Skeletal muscle tissue (tissue), 4 donors: ENCODE data around the gene CCDC6. TPM values are rescaled to one million over a fixed set of nuclear protein-coding genes. Genes with fewer than 3 reads are reported as not detected.
A peak's percentile ranks its signal among the peaks of the same experiment; 100 is the strongest.

ENCODE experiments used
- H3K27ac ChIP-seq: one replicate; pipeline ENCODE4 v1.7.0; 2013; ENCODE audit warnings: mild to moderate bottlenecking, low read depth, low read length, inconsistent platforms
- H3K27me3 ChIP-seq, 3 donors: one replicate each; pipeline ENCODE4 v1.7.0; 2013; ENCODE audit warnings: low read length in 3 of 3; ENCODE audit not compliant: control insufficient read depth in 3 of 3, insufficient read depth in 3 of 3
- H3K36me3 ChIP-seq, 3 donors: one replicate each; pipeline ENCODE4 v1.7.0; 2013; ENCODE audit warnings: low read length in 3 of 3; ENCODE audit not compliant: control insufficient read depth in 3 of 3, insufficient read depth in 3 of 3
- H3K4me1 ChIP-seq, 3 donors: one replicate each; pipeline ENCODE4 v1.7.0; 2013; ENCODE audit warnings: low read length in 3 of 3, mild to moderate bottlenecking in 3 of 3; ENCODE audit not compliant: control insufficient read depth in 3 of 3, insufficient read depth in 3 of 3
- H3K4me3 ChIP-seq, 3 donors: one replicate each; pipeline ENCODE4 v1.7.0; 2013; ENCODE audit warnings: low read length in 3 of 3
- H3K9ac ChIP-seq, 3 donors: one replicate each; pipeline ENCODE4 v1.7.0; 2013; ENCODE audit warnings: low read length in 3 of 3, mild to moderate bottlenecking in 3 of 3, moderate library complexity in 2 of 3, low read depth in 1 of 3
- H3K9me3 ChIP-seq, 3 donors: one replicate each; pipeline ENCODE4 v1.7.0; 2013; ENCODE audit warnings: low read length in 3 of 3; ENCODE audit not compliant: control insufficient read depth in 3 of 3
- total RNA-seq: library from RNA; depleted of rRNA; stranded (reverse); fragments of >200 nt; gene quantifications from one replicate; pipeline ENCODE4 v1.2.3, GENCODE V29; 2014
- donor health status: Osteomylitis.

Gene CCDC6
- total RNA-seq, 1 donor from 2014 or later: 24.5 TPM

DNA sequence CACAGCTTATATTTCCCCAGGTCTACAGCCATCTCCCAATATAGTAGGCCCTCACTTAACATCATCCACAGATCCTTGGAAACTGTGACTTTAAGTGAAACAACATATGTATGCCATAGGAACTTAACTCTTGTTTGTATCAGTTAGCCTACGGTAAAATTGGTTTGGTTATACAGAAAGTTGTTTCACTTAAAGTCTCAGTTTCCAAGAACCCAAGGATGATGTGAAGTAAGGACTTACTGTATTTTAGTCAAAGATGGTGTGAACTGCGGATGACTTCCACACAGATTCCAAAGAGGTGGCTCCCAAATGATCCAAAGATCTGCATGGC lies 96.7 kb downstream of the CCDC6 start:
- H3K9me3 ChIP-seq: no peaks in the 10 kb centered on the region
- no peak overlapping the region for H3K4me3 ChIP-seq
- H3K27me3 ChIP-seq: no peaks in the 10 kb centered on the region
- no peak overlapping the region for H3K9ac ChIP-seq
- H3K4me1 ChIP-seq: peaks cover 13 to 21% (median 14%) of the 10 kb centered on the region in 3 donors
- peaks cover 25 to 39% (median 31%) of the 10 kb centered on the region in 3 donors for H3K36me3 ChIP-seq
- no peak overlapping the region for H3K27ac ChIP-seq

DNA sequence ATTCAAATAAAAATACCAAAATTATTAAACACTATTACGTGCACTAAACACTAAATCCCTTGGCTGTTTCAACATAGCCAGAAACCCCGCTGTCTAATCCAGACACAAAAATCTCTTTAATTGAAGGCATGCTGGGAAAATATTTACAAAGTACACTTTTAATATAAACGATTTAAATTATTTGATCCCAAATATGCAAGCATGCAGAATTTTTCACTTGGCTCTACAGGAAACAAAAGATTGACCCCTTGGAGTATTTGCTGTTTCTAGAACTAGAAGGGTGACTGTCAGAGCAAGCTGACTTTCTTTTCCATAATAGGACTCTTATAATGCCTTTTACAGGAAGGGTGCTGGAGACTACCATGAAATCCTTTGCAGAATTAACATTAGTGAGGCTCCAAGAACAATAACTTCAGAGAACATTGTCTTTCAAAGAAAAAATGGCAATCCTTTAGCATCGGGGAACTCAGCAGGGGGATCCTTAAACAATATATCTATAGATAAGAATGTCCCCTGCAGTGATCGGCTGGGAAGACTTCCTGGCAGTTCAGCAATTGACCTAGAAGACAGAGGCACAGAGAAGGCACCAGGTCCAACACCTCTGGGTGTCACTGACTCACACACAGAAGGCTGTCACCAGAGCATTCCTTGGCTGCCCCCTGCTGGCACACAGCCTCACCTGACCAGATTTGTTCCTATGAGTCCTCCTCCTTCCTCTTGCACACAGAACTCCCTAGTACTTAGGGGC lies 97.3 kb downstream of the CCDC6 start:
- Histone ChIP-seq H3K27me3 (no peaks in the 10 kb centered on the region), H3K4me1 (peaks cover 13 to 21% (median 14%) of the 10 kb centered on the region in 3 donors), H3K9me3 (no peaks in the 10 kb centered on the region), H3K27ac (no peak overlapping the region), H3K4me3 (no peak overlapping the region), H3K9ac (no peak overlapping the region), H3K36me3 (peaks cover 30 to 41% (median 31%) of the 10 kb centered on the region in 3 donors)

- Histone ChIP-seq H3K9ac (no peak overlapping the region), H3K27me3 (no peaks in the 10 kb centered on the region), H3K27ac (peak overlapping the region; percentile 10), H3K4me1 (peaks cover 17 to 23% (median 20%) of the 10 kb centered on the region in 3 donors), H3K36me3 (peaks cover 35 to 50% (median 36%) of the 10 kb centered on the region in 3 donors), H3K4me3 (no peak overlapping the region), H3K9me3 (no peaks in the 10 kb centered on the region)
Measured at GRCh38 chr10:59807629-59808620, 98.4 kb downstream of the CCDC6 start.

GRCh38 chr10:59805014-59805413 lies 101.3 kb downstream of the CCDC6 start:
- H3K27me3 ChIP-seq: no peaks in the 10 kb centered on the region
- H3K9ac ChIP-seq: no peak overlapping the region
- H3K4me1 ChIP-seq: peaks cover 17 to 23% (median 20%) of the 10 kb centered on the region in 3 donors
- no peaks in the 10 kb centered on the region for H3K9me3 ChIP-seq
- no peak overlapping the region for H3K4me3 ChIP-seq
- H3K36me3 ChIP-seq: peaks cover 23 to 33% (median 24%) of the 10 kb centered on the region in 3 donors
- no peak overlapping the region for H3K27ac ChIP-seq

DNA sequence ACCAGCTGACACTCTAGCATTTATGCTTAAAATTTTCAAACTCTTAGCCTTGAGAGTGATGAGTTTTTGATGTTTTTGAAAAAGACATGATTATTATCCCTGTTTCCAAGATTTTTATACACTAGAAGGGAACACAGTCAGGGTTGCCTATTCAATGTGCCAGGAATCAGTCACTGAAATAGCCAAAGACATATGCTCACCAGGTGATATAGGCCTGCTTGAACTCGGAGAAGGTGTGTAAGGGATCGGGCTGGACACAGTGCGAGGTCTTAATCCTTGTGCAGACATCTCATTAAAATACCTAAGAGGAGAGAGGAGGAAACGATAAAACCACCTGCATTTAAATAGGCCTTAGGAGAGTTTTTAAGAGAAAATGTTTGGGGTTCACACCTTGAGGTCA lies 102.1 kb downstream of the CCDC6 start:
- no peaks in the 10 kb centered on the region for H3K9me3 ChIP-seq
- H3K36me3 ChIP-seq: peaks cover 19 to 29% (median 28%) of the 10 kb centered on the region in 3 donors
- H3K9ac ChIP-seq: no peak overlapping the region
- H3K4me3 ChIP-seq: no peak overlapping the region
- no peaks in the 10 kb centered on the region for H3K27me3 ChIP-seq
- H3K27ac ChIP-seq: no peak overlapping the region
- peaks cover 14 to 22% (median 16%) of the 10 kb centered on the region in 3 donors for H3K4me1 ChIP-seq

- no peaks in the 10 kb centered on the region for H3K9me3 ChIP-seq
- no peaks in the 10 kb centered on the region for H3K27me3 ChIP-seq
- H3K27ac ChIP-seq: no peak overlapping the region
- peaks cover 12 to 19% (median 14%) of the 10 kb centered on the region in 3 donors for H3K4me1 ChIP-seq
- H3K9ac ChIP-seq: peak overlapping the region in 1 of 3 donors; percentile 20
- no peak overlapping the region for H3K4me3 ChIP-seq
- H3K36me3 ChIP-seq: peaks cover 19 to 29% (median 28%) of the 10 kb centered on the region in 3 donors
Measured at GRCh38 chr10:59803714-59804113, 102.6 kb downstream of the CCDC6 start.

DNA sequence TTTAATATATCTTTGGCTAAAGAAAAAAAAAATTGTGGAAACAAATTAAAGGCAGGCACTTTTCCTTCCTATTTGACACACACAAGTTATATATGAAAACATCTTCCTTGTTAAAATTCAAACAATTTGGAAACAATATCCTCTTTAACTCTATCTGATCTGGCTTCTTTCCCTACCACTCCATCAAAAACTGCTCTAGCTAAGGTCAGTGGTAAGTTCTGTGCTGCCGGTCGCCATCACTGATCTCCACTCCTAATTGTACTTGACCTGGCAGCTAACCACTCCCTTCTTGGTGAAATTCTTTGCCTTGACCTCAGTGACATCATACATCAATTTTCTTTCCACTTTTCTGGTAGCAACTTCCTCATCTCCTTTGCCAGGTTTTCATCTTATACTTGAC lies 105.2 kb downstream of the CCDC6 start:
- H3K9ac ChIP-seq: no peak overlapping the region
- H3K4me3 ChIP-seq: no peak overlapping the region
- H3K9me3 ChIP-seq: no peaks in the 10 kb centered on the region
- H3K4me1 ChIP-seq: peaks cover 3 to 7% (median 6%) of the 10 kb centered on the region in 3 donors
- no peak overlapping the region for H3K27ac ChIP-seq
- peaks cover 13 to 27% (median 25%) of the 10 kb centered on the region in 3 donors for H3K36me3 ChIP-seq
- H3K27me3 ChIP-seq: no peaks in the 10 kb centered on the region

- Histone ChIP-seq H3K36me3 (peaks cover 5 to 21% (median 13%) of the 10 kb centered on the region in 3 donors), H3K9me3 (no peaks in the 10 kb centered on the region), H3K27ac (no peak overlapping the region), H3K4me1 (peaks cover 2 to 6% (median 3%) of the 10 kb centered on the region in 3 donors), H3K4me3 (no peak overlapping the region), H3K9ac (no peak overlapping the region), H3K27me3 (no peaks in the 10 kb centered on the region)
Measured at GRCh38 chr10:59799421-59799820, 106.9 kb downstream of the CCDC6 start.

GRCh38 chr10:59793919-59794318 lies 112.4 kb downstream of the CCDC6 start:
- no peaks in the 10 kb centered on the region for H3K27me3 ChIP-seq
- no peak overlapping the region for H3K9ac ChIP-seq
- peaks cover 0 to 3% (median 0%) of the 10 kb centered on the region in 3 donors for H3K4me1 ChIP-seq
- no peak overlapping the region for H3K4me3 ChIP-seq
- H3K9me3 ChIP-seq: no peaks in the 10 kb centered on the region
- peaks cover 8 to 15% (median 13%) of the 10 kb centered on the region in 3 donors for H3K36me3 ChIP-seq
- H3K27ac ChIP-seq: no peak overlapping the region
